WI38 (cell line): ENCODE results near the gene SEMA4A.

Experiments used
- H3K4me3 ChIP-seq: 2 replicates; pipeline ENCODE4 v1.5.1; 2011; ENCODE audit warnings: low read depth, mild to moderate bottlenecking, control low read depth, low read length
- TF ChIP-seq, protein P1 (sequence below): IDR thresholded peaks from 2 replicates; pipeline ENCODE4 v1.5.1; 2012; ENCODE audit warnings: low read depth, mild to moderate bottlenecking, control low read depth, low read length

The SEMA4A gene

GRCh38 chr1:156193488-156194299 lies 40.3 kb downstream of the SEMA4A start, which contains the start of gene SLC25A44:
TSS of gene SLC25A44 (plus strand) at chr1:156194104. CDS start at chr1:156199848, 5,744 bp downstream.
- peak within 1 kb of the TSS; percentile 84 for H3K4me3 ChIP-seq
- TF ChIP-seq, protein P1, sequence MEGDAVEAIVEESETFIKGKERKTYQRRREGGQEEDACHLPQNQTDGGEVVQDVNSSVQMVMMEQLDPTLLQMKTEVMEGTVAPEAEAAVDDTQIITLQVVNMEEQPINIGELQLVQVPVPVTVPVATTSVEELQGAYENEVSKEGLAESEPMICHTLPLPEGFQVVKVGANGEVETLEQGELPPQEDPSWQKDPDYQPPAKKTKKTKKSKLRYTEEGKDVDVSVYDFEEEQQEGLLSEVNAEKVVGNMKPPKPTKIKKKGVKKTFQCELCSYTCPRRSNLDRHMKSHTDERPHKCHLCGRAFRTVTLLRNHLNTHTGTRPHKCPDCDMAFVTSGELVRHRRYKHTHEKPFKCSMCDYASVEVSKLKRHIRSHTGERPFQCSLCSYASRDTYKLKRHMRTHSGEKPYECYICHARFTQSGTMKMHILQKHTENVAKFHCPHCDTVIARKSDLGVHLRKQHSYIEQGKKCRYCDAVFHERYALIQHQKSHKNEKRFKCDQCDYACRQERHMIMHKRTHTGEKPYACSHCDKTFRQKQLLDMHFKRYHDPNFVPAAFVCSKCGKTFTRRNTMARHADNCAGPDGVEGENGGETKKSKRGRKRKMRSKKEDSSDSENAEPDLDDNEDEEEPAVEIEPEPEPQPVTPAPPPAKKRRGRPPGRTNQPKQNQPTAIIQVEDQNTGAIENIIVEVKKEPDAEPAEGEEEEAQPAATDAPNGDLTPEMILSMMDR = peak; percentile 25; the same call in 1 of the 2 replicates

GRCh38 chr1:156194300-156194652 lies 40.9 kb downstream of the SEMA4A start:
- TF ChIP-seq, protein P1 = no peak

DNA sequence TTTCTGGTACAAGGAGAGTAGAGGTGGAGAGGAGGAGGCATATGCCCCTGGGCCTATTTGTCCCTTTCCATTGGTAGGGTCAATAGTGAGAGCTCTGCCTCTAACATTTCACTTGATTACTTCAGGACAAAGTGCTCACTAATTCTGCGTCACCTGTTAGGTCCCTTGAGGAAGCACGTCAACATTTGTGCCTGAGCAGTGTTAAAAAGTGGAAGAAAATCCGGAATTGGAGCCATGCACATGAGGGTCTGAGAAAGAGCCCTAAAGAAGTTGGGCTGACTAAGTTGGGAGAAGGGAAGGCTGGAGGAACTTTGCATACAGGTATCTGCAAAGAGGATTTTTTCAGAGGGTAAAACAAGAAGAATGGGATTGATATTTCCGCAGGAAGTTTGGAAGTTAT lies 42.5 kb downstream of the SEMA4A start:
- TF ChIP-seq, protein P1 = no peak
- no peak overlapping the region for H3K4me3 ChIP-seq

More at GRCh38 chr1:156194300-156194652, 40.9 kb downstream of the SEMA4A start:
- H3K4me3 ChIP-seq = peak overlapping the region; percentile 84

DNA sequence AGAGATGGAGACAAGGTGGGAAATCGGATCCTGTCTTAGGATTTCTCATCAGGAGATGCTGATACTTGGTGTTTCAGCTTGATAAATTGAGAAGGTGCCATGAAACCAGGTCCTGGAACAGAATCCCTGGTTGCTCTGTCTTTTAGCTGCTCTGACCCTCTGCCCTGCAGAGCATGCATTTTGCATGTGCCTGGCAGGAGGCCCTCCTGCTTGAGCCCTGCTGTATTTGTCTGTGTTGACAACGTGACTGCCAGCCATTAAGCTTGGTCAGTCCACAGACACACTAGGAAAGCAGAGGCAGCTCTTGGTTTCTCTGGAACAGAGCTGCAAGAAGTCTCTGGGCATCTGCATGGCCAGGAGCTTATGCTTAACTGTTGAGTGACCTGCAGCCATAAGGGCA lies 43.1 kb downstream of the SEMA4A start:
- H3K4me3 ChIP-seq = no peak overlapping the region
- TF ChIP-seq, protein P1 = no peak

- no peak overlapping the region for H3K4me3 ChIP-seq
- TF ChIP-seq, protein P1 = no peak
Measured at GRCh38 chr1:156198831-156199349, 45.5 kb downstream of the SEMA4A start.

- no peak overlapping the region for H3K4me3 ChIP-seq
- TF ChIP-seq, protein P1 = no peak
Measured at GRCh38 chr1:156200044-156200443, 46.7 kb downstream of the SEMA4A start.

- TF ChIP-seq, protein P1 = no peak
- no peak overlapping the region for H3K4me3 ChIP-seq
Measured at GRCh38 chr1:156203331-156203730, 49.9 kb downstream of the SEMA4A start.
